A549 treated with CORT108297 at 1 μM for 4 hours (cell line): ENCODE results near the gene PHEX. TPM values are rescaled to one million over a fixed set of nuclear protein-coding genes. Genes with fewer than 3 reads are reported as not detected.

ENCODE experiments used
- total RNA-seq: library from RNA; stranded (reverse); fragments of 200-300 nt; extraction: Qiagen RNA extraction; gene quantifications from 5 replicates; pipeline ENCODE4 v1.2.3, GENCODE V29; 2022

Gene PHEX
- total RNA-seq = 0.25 to 0.40 TPM (median 0.34 TPM) in 5 replicates

DNA sequence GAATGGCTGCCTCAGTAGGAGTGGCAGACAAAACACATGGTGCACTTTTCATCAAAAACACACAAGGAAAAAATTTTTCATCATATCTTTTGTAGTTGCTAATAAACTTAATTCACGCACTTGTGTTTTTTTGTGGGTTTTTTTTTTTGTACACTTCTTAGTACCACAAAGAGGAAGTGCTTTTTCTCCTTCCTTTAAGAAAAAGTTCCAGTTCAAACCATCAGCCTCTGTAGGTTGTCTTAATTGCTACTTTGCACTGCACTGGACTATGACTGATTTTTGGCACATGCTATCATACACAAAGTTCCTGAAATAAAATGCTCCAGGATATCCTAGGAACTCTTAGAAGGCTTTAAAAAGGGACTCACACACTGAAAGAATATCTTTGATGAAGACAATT lies at the start of gene PHEX:
Gene PHEX, plus strand, starts transcription at position 242 of the 400 bp plus-strand sequence. CDS start 681 bp downstream, outside the sequence.

DNA sequence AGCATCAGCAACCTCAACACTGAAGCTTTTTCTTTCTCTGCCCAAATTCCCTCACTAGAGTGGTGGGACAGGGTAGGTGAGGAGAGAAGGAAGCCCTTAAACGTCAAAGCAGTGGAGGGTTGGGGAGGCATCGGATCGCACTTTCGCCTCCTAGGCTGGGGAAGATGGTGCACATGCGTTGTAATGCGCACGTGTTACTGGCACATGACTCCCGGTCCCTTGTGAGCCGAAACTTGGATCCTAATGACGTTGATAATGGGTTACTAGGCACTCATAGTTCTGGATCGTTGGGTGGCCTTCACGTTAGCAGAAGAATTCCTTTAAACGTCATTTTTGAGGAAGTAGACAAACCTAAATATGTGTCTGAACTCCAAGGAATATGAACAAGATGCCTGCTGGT lies 240.5 kb downstream of the PHEX start, which contains the start of gene CBLL2:
Gene CBLL2, plus strand, starts transcription at position 301 of the 400 bp plus-strand sequence. Its CDS starts 79 bp downstream, at position 380.

Other genes starting within 250 kb of the PHEX start
- gene MBTPS2, start 192.7 kb upstream of the PHEX start, total RNA-seq = 21.0 to 26.0 TPM (median 25.3 TPM) in 5 replicates
- 2.3 to 2.8 TPM (median 2.4 TPM) in 5 replicates for gene YY2, start 176.3 kb upstream of the PHEX start, total RNA-seq
- gene SMS, start 91.6 kb upstream of the PHEX start, total RNA-seq = 190 to 253 TPM (median 196 TPM) in 5 replicates
- gene CBLL2, start 240.6 kb downstream of the PHEX start, total RNA-seq = not detected in 5 replicates